ENCODE data around the gene SLC6A15.

The SLC6A15 gene

GRCh38 chr12:84826925-84827324, 85.7 kb downstream of the SLC6A15 start:
- 100% methylated on average over 1 of the region's 1 CpG for WGBS
- no peaks in the 10 kb centered on the region for H3K36me3 ChIP-seq (ENCODE audit: control insufficient read depth in 1 of 2, insufficient read depth in 2 of 2, low read depth in 1 of 2, low read length in 2 of 2)

GRCh38 chr12:84825149-84825548, 87.5 kb downstream of the SLC6A15 start:
- no peak overlapping the region for H3K9ac ChIP-seq (ENCODE audit: low read length)
- no peak overlapping the region for H2AFZ ChIP-seq (ENCODE audit: low read depth, low read length)
- H3K4me1 ChIP-seq (ENCODE audit: control insufficient read depth, insufficient read depth, low read depth, low read length) = no peaks in the 10 kb centered on the region
- no peak overlapping the region for H3K14ac ChIP-seq (ENCODE audit: low read length in 2 of 2)
- H2BK12ac ChIP-seq (ENCODE audit: low read length in 2 of 2) = no peak overlapping the region
- no peak overlapping the region for H3K4ac ChIP-seq (ENCODE audit: low read depth in 1 of 2, low read length in 2 of 2)
- no peak overlapping the region for H2BK5ac ChIP-seq (ENCODE audit: low read depth, low read length, poor library complexity, severe bottlenecking)
- no peak overlapping the region for H4K91ac ChIP-seq (ENCODE audit: low read length)
- H4K8ac ChIP-seq (ENCODE audit: low read length) = no peak overlapping the region
- H3K18ac ChIP-seq (ENCODE audit: low read depth in 1 of 2, low read length in 2 of 2) = no peak overlapping the region
- H2BK15ac ChIP-seq (ENCODE audit: low read depth, poor library complexity, severe bottlenecking) = no peak overlapping the region
- H2BK120ac ChIP-seq (ENCODE audit: low read depth, low read length) = no peak overlapping the region
- no peak overlapping the region for H2AK5ac ChIP-seq (ENCODE audit: low read length, severe bottlenecking)
- no peaks in the 10 kb centered on the region for H3K9me3 ChIP-seq (ENCODE audit: control insufficient read depth, low read length)
- H3K23ac ChIP-seq (ENCODE audit: low read length in 2 of 2) = no peak overlapping the region
- H3K79me1 ChIP-seq (replicated peaks; ENCODE audit: low read length, poor library complexity, severe bottlenecking) = no peaks in the 10 kb centered on the region
- DNase-seq = peak; percentile 10
- H3K27ac ChIP-seq (ENCODE audit: low read length, poor library complexity, severe bottlenecking) = no peak overlapping the region
- no peaks in the 10 kb centered on the region for H3K27me3 ChIP-seq (ENCODE audit: control insufficient read depth in 1 of 2, insufficient read depth in 1 of 2, low read length in 2 of 2)
- no peak overlapping the region for H3K4me2 ChIP-seq (ENCODE audit: low read length, poor library complexity, severe bottlenecking)
- no peaks in the 10 kb centered on the region for H3K36me3 ChIP-seq (ENCODE audit: control insufficient read depth in 1 of 2, insufficient read depth in 2 of 2, low read depth in 1 of 2, low read length in 2 of 2)
- 44% methylated on average over 2 of the region's 2 CpGs for WGBS
- no peak overlapping the region for H3K4me3 ChIP-seq (ENCODE audit: insufficient read depth in 1 of 2, low read depth in 1 of 2, low read length in 2 of 2)

More at GRCh38 chr12:84826925-84827324, 85.7 kb downstream of the SLC6A15 start:
- no peaks in the 10 kb centered on the region for H3K9me3 ChIP-seq (ENCODE audit: control insufficient read depth, low read length)
- no peak overlapping the region for H2BK120ac ChIP-seq (ENCODE audit: low read depth, low read length)
- no peak overlapping the region for H3K4ac ChIP-seq (ENCODE audit: low read depth in 1 of 2, low read length in 2 of 2)
- H2AFZ ChIP-seq (ENCODE audit: low read depth, low read length) = no peak overlapping the region
- H3K4me1 ChIP-seq (ENCODE audit: control insufficient read depth, insufficient read depth, low read depth, low read length) = no peaks in the 10 kb centered on the region
- no peak overlapping the region for H3K27ac ChIP-seq (ENCODE audit: low read length, poor library complexity, severe bottlenecking)
- no peak overlapping the region for H3K4me2 ChIP-seq (ENCODE audit: low read length, poor library complexity, severe bottlenecking)
- H3K27me3 ChIP-seq (ENCODE audit: control insufficient read depth in 1 of 2, insufficient read depth in 1 of 2, low read length in 2 of 2) = no peaks in the 10 kb centered on the region
- DNase-seq = no peak
- H3K18ac ChIP-seq (ENCODE audit: low read depth in 1 of 2, low read length in 2 of 2) = no peak overlapping the region
- no peak overlapping the region for H2AK5ac ChIP-seq (ENCODE audit: low read length, severe bottlenecking)
- no peaks in the 10 kb centered on the region for H3K79me1 ChIP-seq (replicated peaks; ENCODE audit: low read length, poor library complexity, severe bottlenecking)
- no peak overlapping the region for H3K23ac ChIP-seq (ENCODE audit: low read length in 2 of 2)
- no peak overlapping the region for H4K8ac ChIP-seq (ENCODE audit: low read length)
- no peak overlapping the region for H2BK12ac ChIP-seq (ENCODE audit: low read length in 2 of 2)
- H2BK5ac ChIP-seq (ENCODE audit: low read depth, low read length, poor library complexity, severe bottlenecking) = no peak overlapping the region
- H4K91ac ChIP-seq (ENCODE audit: low read length) = no peak overlapping the region
- no peak overlapping the region for H3K14ac ChIP-seq (ENCODE audit: low read length in 2 of 2)
- H2BK15ac ChIP-seq (ENCODE audit: low read depth, poor library complexity, severe bottlenecking) = no peak overlapping the region
- H3K9ac ChIP-seq (ENCODE audit: low read length) = no peak overlapping the region
- no peak overlapping the region for H3K4me3 ChIP-seq (ENCODE audit: insufficient read depth in 1 of 2, low read depth in 1 of 2, low read length in 2 of 2)

GRCh38 chr12:84822525-84822924, 90.1 kb downstream of the SLC6A15 start:
- Histone ChIP-seq H3K4me2 (ENCODE audit: low read length, poor library complexity, severe bottlenecking) (no peak overlapping the region), H3K36me3 (ENCODE audit: control insufficient read depth in 1 of 2, insufficient read depth in 2 of 2, low read depth in 1 of 2, low read length in 2 of 2) (no peaks in the 10 kb centered on the region), H2BK12ac (ENCODE audit: low read length in 2 of 2) (no peak overlapping the region), H3K79me1 (replicated peaks; ENCODE audit: low read length, poor library complexity, severe bottlenecking) (no peaks in the 10 kb centered on the region), H2AFZ (ENCODE audit: low read depth, low read length) (no peak overlapping the region), H3K4me3 (ENCODE audit: insufficient read depth in 1 of 2, low read depth in 1 of 2, low read length in 2 of 2) (no peak overlapping the region), H4K91ac (ENCODE audit: low read length) (no peak overlapping the region), H3K9ac (ENCODE audit: low read length) (no peak overlapping the region), H3K27ac (ENCODE audit: low read length, poor library complexity, severe bottlenecking) (no peak overlapping the region), H2BK120ac (ENCODE audit: low read depth, low read length) (no peak overlapping the region), H3K14ac (ENCODE audit: low read length in 2 of 2) (no peak overlapping the region), H4K8ac (ENCODE audit: low read length) (no peak overlapping the region), H3K23ac (ENCODE audit: low read length in 2 of 2) (no peak overlapping the region), H3K4me1 (ENCODE audit: control insufficient read depth, insufficient read depth, low read depth, low read length) (no peaks in the 10 kb centered on the region), H2BK5ac (ENCODE audit: low read depth, low read length, poor library complexity, severe bottlenecking) (no peak overlapping the region), H2BK15ac (ENCODE audit: low read depth, poor library complexity, severe bottlenecking) (no peak overlapping the region), H2AK5ac (ENCODE audit: low read length, severe bottlenecking) (no peak overlapping the region), H3K9me3 (ENCODE audit: control insufficient read depth, low read length) (no peaks in the 10 kb centered on the region), H3K4ac (ENCODE audit: low read depth in 1 of 2, low read length in 2 of 2) (no peak overlapping the region), H3K18ac (ENCODE audit: low read depth in 1 of 2, low read length in 2 of 2) (no peak overlapping the region), H3K27me3 (ENCODE audit: control insufficient read depth in 1 of 2, insufficient read depth in 1 of 2, low read length in 2 of 2) (no peaks in the 10 kb centered on the region)
- DNase-seq = peak; percentile 26
- 73% methylated on average over 2 of the region's 2 CpGs for WGBS

GRCh38 chr12:84816916-84817695, 95.5 kb downstream of the SLC6A15 start:
- WGBS = 100% methylated on average over 1 of the region's 3 CpGs
- H3K14ac ChIP-seq (ENCODE audit: low read length in 2 of 2) = no peak overlapping the region
- no peak for DNase-seq

More at GRCh38 chr12:84816916-84817695, 95.5 kb downstream of the SLC6A15 start:
- no peak overlapping the region for H3K23ac ChIP-seq (ENCODE audit: low read length in 2 of 2)
- no peaks in the 10 kb centered on the region for H3K27me3 ChIP-seq (ENCODE audit: control insufficient read depth in 1 of 2, insufficient read depth in 1 of 2, low read length in 2 of 2)
- H3K4ac ChIP-seq (ENCODE audit: low read depth in 1 of 2, low read length in 2 of 2) = no peak overlapping the region
- no peak overlapping the region for H2BK5ac ChIP-seq (ENCODE audit: low read depth, low read length, poor library complexity, severe bottlenecking)
- H4K8ac ChIP-seq (ENCODE audit: low read length) = no peak overlapping the region
- H3K9me3 ChIP-seq (ENCODE audit: control insufficient read depth, low read length) = no peaks in the 10 kb centered on the region
- no peak overlapping the region for H2BK12ac ChIP-seq (ENCODE audit: low read length in 2 of 2)
- no peaks in the 10 kb centered on the region for H3K79me1 ChIP-seq (replicated peaks; ENCODE audit: low read length, poor library complexity, severe bottlenecking)
- no peak overlapping the region for H4K91ac ChIP-seq (ENCODE audit: low read length)
- no peak overlapping the region for H2BK120ac ChIP-seq (ENCODE audit: low read depth, low read length)
- H3K4me3 ChIP-seq (ENCODE audit: insufficient read depth in 1 of 2, low read depth in 1 of 2, low read length in 2 of 2) = no peak overlapping the region
- H3K18ac ChIP-seq (ENCODE audit: low read depth in 1 of 2, low read length in 2 of 2) = no peak overlapping the region
- no peaks in the 10 kb centered on the region for H3K4me1 ChIP-seq (ENCODE audit: control insufficient read depth, insufficient read depth, low read depth, low read length)
- H2BK15ac ChIP-seq (ENCODE audit: low read depth, poor library complexity, severe bottlenecking) = no peak overlapping the region
- H3K27ac ChIP-seq (ENCODE audit: low read length, poor library complexity, severe bottlenecking) = no peak overlapping the region
- H3K9ac ChIP-seq (ENCODE audit: low read length) = no peak overlapping the region
- H2AFZ ChIP-seq (ENCODE audit: low read depth, low read length) = no peak overlapping the region
- no peak overlapping the region for H3K4me2 ChIP-seq (ENCODE audit: low read length, poor library complexity, severe bottlenecking)
- no peaks in the 10 kb centered on the region for H3K36me3 ChIP-seq (ENCODE audit: control insufficient read depth in 1 of 2, insufficient read depth in 2 of 2, low read depth in 1 of 2, low read length in 2 of 2)
- H2AK5ac ChIP-seq (ENCODE audit: low read length, severe bottlenecking) = no peak overlapping the region

Measured in mesenchymal stem cell (in vitro differentiated cells and primary cell).